ENCODE measurements around the gene F11R.
A peak's percentile ranks its signal among the peaks of the same experiment; 100 is the strongest.
"Not testable (repeated sequence)": the region's sequence is repeated elsewhere in the genome, so short reads cannot be mapped to it uniquely, and the experiment has no call there.

Gene F11R

GRCh38 chr1:161020509-161021164 is at the start of gene F11R:
Gene F11R (minus strand): TSS chr1:161021152. CDS start chr1:161021073, 79 bp downstream.
- H3K4me3 ChIP-seq: peak within 1 kb of the TSS; percentile 46 to 54
- no peaks in the 10 kb centered on the region for H3K36me3 ChIP-seq
- intact Hi-C loops (cut with DNase I; ENCODE audit: low total_unique reads): no loop called here
- peaks cover 3 to 10% of the 10 kb centered on the region in 2 donors for H3K27me3 ChIP-seq
- H3K9me3 ChIP-seq: no peaks in the 10 kb centered on the region
- DNase-seq: no peak
- TF ChIP-seq CTCF (IDR thresholded peaks at IDR 0.05): no peak
- peaks cover 0 to 20% (median 8%) of the 10 kb centered on the region in 4 donors for H3K4me1 ChIP-seq
- H3K27ac ChIP-seq: peak within 1 kb of the TSS in 1 of 2 donors; percentile 41

DNA sequence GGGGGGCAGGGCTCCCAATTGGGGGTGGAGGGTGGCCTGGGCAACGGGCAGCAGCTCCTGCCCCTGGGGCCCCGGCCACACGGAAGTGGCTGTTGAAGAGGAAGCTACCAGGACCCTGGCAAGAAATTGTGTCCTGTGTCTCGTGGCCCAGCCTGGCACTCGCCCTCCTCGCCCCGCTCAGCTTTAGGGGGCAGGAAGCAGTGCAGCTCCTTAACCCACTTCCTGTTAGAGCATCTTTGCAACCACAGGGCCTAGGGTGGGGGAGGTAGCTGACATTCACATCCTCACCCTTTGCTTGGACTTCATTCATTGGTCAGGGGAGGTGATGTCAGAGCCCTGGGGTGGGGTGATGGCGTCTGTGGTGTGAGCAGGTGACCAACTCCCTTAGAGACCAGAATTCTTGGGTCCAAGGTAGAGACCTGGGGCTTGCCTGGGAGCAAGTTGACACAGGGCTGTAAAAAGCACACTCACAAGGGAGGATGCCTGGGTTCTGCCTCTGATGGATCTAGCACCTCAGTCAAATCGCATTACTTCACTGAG is 48.8 kb upstream of the F11R start, which contains the start of gene ARHGAP30:
Gene ARHGAP30 (minus strand): TSS at position 161 of the 540 bp plus-strand sequence. CDS start 267 bp downstream, outside the sequence.
- Histone ChIP-seq H3K27me3 (peaks cover 0 to 18% of the 10 kb centered on the region in 2 donors), H3K9me3 (no peaks in the 10 kb centered on the region), H3K27ac (no peak within 1 kb of the TSS), H3K4me1 (peaks cover 0 to 5% (median 0%) of the 10 kb centered on the region in 4 donors), H3K4me3 (peak within 1 kb of the TSS; percentile 34 to 38), H3K36me3 (peaks cover 0 to 11% (median 0%) of the 10 kb centered on the region in 3 donors)
- peak; percentile 58 to 80 for DNase-seq
- intact Hi-C loops (cut with DNase I; ENCODE audit: low total_unique reads): no loop called here
- no peak for TF ChIP-seq CTCF (IDR thresholded peaks at IDR 0.05)

GRCh38 chr1:161069241-161069640 is 48.3 kb upstream of the F11R start:
- intact Hi-C loops (cut with DNase I; ENCODE audit: low total_unique reads): no loop called here
- no peak for DNase-seq
- peaks cover 0 to 18% of the 10 kb centered on the region in 2 donors for H3K27me3 ChIP-seq
- peaks cover 0 to under 1% (median 0%) of the 10 kb centered on the region in 4 donors for H3K4me1 ChIP-seq
- H3K9me3 ChIP-seq: no peaks in the 10 kb centered on the region
- peaks cover 0 to 11% (median 0%) of the 10 kb centered on the region in 3 donors for H3K36me3 ChIP-seq
- no peak overlapping the region for H3K27ac ChIP-seq
- H3K4me3 ChIP-seq: peak overlapping the region; percentile 34 to 38
- TF ChIP-seq CTCF (IDR thresholded peaks at IDR 0.05): no peak

DNA sequence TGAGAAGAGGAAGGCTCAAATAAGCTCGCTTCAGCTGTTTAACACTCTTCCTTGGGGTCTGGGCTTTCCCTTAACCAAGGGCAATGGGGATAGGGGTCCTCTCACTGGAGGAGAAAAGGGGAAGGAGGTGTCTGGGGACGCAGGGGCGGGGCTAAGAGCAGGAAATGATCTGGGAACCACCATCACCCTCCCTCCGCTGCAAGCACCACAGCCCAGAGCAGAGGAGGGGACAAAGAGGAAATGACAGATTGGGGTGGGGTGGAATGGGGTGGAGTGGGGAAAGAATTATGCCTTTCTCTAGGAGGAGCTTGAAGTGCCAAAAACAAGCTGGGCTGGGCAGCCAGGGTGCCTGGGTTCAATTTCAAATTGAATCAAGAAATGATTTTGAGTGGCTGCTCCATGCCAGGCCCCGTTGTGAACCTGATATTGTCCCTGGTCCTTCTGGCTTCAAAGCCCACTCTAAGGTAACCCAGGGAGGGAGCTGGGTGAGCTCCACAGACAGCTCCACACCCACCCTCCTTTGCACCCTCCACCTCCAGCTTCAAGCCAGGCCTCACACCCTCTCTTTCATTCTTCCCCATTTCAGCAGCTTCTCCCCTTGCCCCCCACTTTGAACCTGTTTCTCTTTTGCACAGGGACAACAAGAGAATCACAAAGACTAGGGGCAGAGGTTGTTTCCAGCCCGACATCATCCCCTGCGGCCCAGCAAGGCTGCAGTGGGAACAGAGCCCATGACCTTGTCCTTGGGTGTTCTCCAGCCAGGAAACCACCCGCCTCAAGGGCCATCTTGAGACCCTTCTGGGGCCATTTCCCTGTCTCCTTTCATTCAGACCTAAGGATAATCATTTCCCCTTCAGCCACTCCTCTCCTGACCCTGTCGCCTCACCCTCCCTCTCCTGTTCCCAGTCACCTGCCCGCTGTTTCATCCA is 47.6 kb upstream of the F11R start:
- Histone ChIP-seq H3K27ac (no peak overlapping the region), H3K36me3 (peaks cover 0 to 7% (median 0%) of the 10 kb centered on the region in 3 donors), H3K27me3 (peaks cover 0 to 21% of the 10 kb centered on the region in 2 donors), H3K4me3 (peak overlapping the region; percentile 34 to 38), H3K4me1 (no peaks in the 10 kb centered on the region), H3K9me3 (no peaks in the 10 kb centered on the region)
- intact Hi-C loops (cut with DNase I; ENCODE audit: low total_unique reads): no loop called here
- TF ChIP-seq CTCF (IDR thresholded peaks at IDR 0.05): no peak
- DNase-seq: peak; percentile 66 to 80

- H3K27me3 ChIP-seq: peaks cover 0 to 21% of the 10 kb centered on the region in 2 donors
- no peak overlapping the region for H3K27ac ChIP-seq
- no peaks in the 10 kb centered on the region for H3K4me1 ChIP-seq
- H3K4me3 ChIP-seq: no peak overlapping the region
- H3K9me3 ChIP-seq: no peaks in the 10 kb centered on the region
- TF ChIP-seq CTCF (IDR thresholded peaks at IDR 0.05): no peak
- DNase-seq: no peak
- intact Hi-C loops (cut with DNase I; ENCODE audit: low total_unique reads): no loop called here
- no peaks in the 10 kb centered on the region for H3K36me3 ChIP-seq
Measured at GRCh38 chr1:161066694-161067093, 45.7 kb upstream of the F11R start.

- H3K36me3 ChIP-seq; H3K27ac ChIP-seq; H3K4me3 ChIP-seq; DNase-seq; H3K9me3 ChIP-seq; intact Hi-C loops (cut with DNase I; ENCODE audit: low total_unique reads); H3K4me1 ChIP-seq: not testable (repeated sequence)
- H3K27me3 ChIP-seq: peaks cover 0 to 21% of the 10 kb centered on the region in 2 donors
Measured at GRCh38 chr1:161065681-161066080, 44.7 kb upstream of the F11R start.

GRCh38 chr1:161063936-161064335 is 43.0 kb upstream of the F11R start:
- H3K36me3 ChIP-seq; H3K27ac ChIP-seq; H3K4me3 ChIP-seq; intact Hi-C loops (cut with DNase I; ENCODE audit: low total_unique reads); H3K4me1 ChIP-seq; DNase-seq; H3K9me3 ChIP-seq: not testable (repeated sequence)
- peaks cover 0 to 15% of the 10 kb centered on the region in 2 donors for H3K27me3 ChIP-seq
